GM12873 (cell line): ENCODE data around the gene RFLNA.

Experiments used
- CTCF ChIP-seq: IDR thresholded peaks from 2 replicates; pipeline ENCODE4 v1.5.1; 2012; ENCODE audit warnings: low read depth, mild to moderate bottlenecking, moderate library complexity, low read length, control low read depth; ENCODE audit not compliant: insufficient read depth; ENCODE audit errors: missing control alignments

The RFLNA gene

DNA sequence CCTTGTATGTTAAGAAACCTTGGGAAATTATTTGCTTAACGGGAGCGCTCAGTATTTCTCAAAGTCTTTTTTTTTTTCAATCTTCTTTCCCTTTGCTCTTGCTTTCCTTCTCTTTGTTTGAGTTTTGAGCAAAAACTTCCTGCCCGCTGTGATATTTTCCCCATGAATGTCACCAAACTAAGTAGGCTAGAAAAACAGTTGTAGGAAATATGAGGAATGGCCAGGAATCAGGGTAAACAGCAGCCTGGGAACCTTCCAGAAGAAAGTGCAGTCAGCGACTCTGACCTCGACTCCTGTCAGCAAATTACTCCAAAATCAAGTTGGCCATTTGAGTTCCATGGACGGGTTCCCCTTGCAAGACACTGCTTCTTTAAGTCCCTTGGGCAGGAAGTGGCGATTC lies 11.6 kb upstream of the RFLNA start:
- no peak for TF ChIP-seq CTCF

DNA sequence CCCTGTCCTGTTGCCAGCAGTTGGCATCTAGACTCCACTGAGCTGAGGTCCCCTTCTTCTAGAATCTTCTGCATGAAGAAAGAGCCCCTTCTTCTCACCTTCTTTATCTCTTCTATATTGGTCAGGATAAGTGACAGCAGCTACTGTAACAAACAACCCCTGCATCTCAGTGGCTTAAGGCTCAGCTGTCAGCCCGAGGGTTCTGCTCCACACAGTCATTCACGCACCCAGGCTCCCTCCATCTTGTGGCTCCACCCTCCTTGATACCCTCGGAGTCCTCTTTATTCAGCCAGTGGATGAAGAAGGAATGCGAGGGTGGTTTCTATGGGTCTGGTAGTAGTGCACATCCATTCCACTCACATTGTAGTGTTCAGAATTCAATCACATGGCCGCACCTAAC lies 10.5 kb upstream of the RFLNA start:
- no peak for TF ChIP-seq CTCF

DNA sequence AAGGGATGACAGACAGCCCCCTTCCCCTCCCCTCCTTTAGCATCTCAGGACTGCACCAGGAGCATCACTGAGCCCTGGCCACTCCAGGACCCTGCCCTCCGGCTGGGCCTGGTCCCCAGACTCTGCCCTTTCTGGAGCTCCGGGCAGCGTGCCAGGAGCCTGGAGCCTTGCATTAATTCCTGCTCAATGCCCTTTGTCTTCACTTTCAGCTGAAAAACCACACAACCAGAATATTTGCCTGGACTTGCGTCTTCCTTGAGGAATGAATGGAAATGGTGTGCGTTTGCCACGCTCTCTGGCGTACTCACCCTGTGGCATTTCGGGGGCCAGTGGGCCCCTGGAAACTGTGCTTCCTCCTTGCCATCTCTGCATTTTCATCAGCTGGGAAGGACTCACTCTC lies 8.5 kb upstream of the RFLNA start:
- no peak for TF ChIP-seq CTCF

DNA sequence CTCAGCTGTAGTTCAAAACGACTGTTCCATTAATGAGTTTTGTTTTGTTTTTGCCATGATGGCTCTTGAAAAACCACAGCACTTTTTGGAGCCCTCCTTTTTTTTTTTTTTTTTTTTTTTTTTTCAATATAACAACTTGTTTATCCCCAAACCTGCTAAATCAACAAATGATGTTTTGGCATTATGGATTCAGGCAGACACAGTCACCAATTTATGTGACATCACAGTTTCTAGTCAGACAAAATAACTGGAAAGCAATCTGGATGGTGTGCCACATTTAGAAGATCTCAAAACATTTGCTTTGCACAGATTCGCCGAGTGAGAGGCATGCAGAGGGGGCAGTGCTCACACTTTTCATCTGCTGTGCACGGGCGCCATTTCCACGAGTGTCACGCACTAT lies 7.9 kb upstream of the RFLNA start:
- no peak for TF ChIP-seq CTCF

DNA sequence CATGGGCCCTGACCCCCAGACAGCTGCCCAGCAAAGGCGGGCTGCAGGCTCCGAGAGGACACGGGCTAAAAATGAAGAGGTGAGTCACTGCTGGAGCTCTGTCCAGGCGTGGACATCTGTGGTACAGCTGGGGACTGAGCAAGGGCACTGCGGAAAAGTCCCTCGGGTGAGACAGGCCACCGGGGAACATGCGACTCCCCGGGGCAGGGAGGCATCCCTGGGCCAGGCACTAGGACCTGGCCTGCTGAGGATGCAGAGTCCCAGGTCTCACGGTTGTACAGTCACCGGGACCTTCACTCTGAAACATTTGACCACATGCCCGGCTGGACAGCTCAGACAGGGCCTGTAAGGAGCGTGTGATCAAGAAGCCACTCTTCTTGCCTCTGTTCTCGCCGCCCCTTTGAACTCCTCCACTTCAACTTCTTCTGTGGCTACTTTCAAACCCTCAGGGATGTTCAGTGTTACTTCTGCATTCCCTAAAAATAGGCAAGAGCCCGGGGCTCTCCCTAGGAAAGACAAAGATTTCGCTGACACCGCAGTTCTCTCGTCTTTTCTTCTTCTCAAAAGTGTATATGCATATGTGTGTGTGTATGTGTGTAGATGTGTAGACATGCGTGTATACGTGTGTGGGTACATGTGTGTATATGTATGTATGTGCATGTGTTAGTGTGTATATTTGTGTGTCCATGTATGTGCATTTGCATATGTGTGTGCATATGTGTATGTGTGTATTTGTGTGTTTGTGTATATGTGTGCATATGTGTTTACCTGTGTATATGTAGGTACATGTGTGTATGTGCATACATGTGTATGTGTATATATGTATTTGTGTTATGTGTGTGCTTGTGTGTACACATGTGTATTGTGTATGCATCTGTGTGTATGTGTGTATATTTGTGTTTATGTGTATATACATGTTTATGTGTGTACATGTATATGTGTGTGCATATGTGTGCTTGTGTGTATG lies 5.0 kb upstream of the RFLNA start:
- TF ChIP-seq CTCF: no peak

- no peak for TF ChIP-seq CTCF
These were observed 2.5 kb upstream of the RFLNA start for GRCh38 chr12:124292385-124292784.

GRCh38 chr12:124293286-124294003 lies 1.4 kb upstream of the RFLNA start:
- TF ChIP-seq CTCF: no peak
